NCI-H345 treated with DMSO at 0.1 percent for 48 hours (cell line): ENCODE data around the gene ZKSCAN1.

Experiments
- DNase-seq: peaks from one replicate; lab custom pipeline; 2025; ENCODE audit not compliant: unreplicated experiment; lab: John Stamatoyannopoulos, UW

Gene ZKSCAN1

GRCh38 chr7:100079024-100079560 is 63.7 kb downstream of the ZKSCAN1 start:
- no peak for DNase-seq

- no peak for DNase-seq
Measured at GRCh38 chr7:100080907-100081534, 65.6 kb downstream of the ZKSCAN1 start.

- DNase-seq: peak; percentile 94
Measured at GRCh38 chr7:100081535-100082102, 66.2 kb downstream of the ZKSCAN1 start, which contains the start of gene ZNF3. Gene ZNF3 (minus strand): TSS chr7:100081723. CDS start chr7:100077357, 4,366 bp downstream.

GRCh38 chr7:100082978-100083377 is 67.6 kb downstream of the ZKSCAN1 start:
- no peak for DNase-seq

- no peak for DNase-seq
Measured at GRCh38 chr7:100085515-100085914, 70.1 kb downstream of the ZKSCAN1 start.

- DNase-seq: no peak
Measured at GRCh38 chr7:100087055-100087750, 71.8 kb downstream of the ZKSCAN1 start.

GRCh38 chr7:100088095-100088620 is 72.8 kb downstream of the ZKSCAN1 start:
- no peak for DNase-seq

GRCh38 chr7:100088621-100089457 is 73.4 kb downstream of the ZKSCAN1 start, which contains the start of gene COPS6:
Gene COPS6 (plus strand): TSS chr7:100088969. CDS start chr7:100088991, 22 bp downstream.
- DNase-seq: peak; percentile 58

GRCh38 chr7:100089458-100090196 is 74.2 kb downstream of the ZKSCAN1 start:
- no peak for DNase-seq

- DNase-seq: no peak
Measured at GRCh38 chr7:100090527-100091410, 75.4 kb downstream of the ZKSCAN1 start.
